A549 (cell line): ENCODE results near the gene DTX4. TPM values are rescaled to one million over a fixed set of nuclear protein-coding genes. Genes with fewer than 3 reads are reported as not detected.

Source experiments
- ATAC-seq, 2 experiments: fragments of 200-7000 bp in 1 of 2; fragments of >200 bp in 1 of 2; cut with Nextera tagmentation in 1 of 2; cut with Tn5 transposase in 1 of 2; 3 replicates each; pipeline versions ENCODE4 v1.8.0 to v1.9.1; 2018 to 2020; ENCODE audit warnings: mild to moderate bottlenecking in 1 of 2, moderate library complexity in 1 of 2
- CTCF ChIA-PET: fragments of 300-600 bp; sonication (Branson Sonifier 250); formaldehyde crosslinking; extraction: SDS; loops from one replicate; lab custom pipeline; 2021; ENCODE audit warnings: antibody characterized with exemption, inconsistent platforms; lab: Yijun Ruan, JAX
- POLR2A ChIA-PET: fragments of 350-600 bp; formaldehyde crosslinking; extraction: SDS; loops from one replicate; lab custom pipeline; 2021; ENCODE audit warnings: antibody characterized with exemption, inconsistent platforms; lab: Yijun Ruan, JAX
- DNase-seq, 2 experiments: peaks; one replicate each; pipeline versions ENCODE4 v3.0.0 to v3.0.0-alpha.2; 2011 to 2016; ENCODE audit warnings: low read depth in 1 of 2, low spot score in 1 of 2
- FAIRE-seq: peaks from 2 replicates; lab custom pipeline; 2011; peaks lifted over from hg19 to GRCh38; lab: Jason Lieb, UNC
- H3K27ac ChIP-seq, 2 experiments: fragments of >200 bp; sonication (Bioruptor Twin); formaldehyde crosslinking; 3 replicates each; pipeline ENCODE4 v1.5.1; 2016 to 2017
- H3K4me1 ChIP-seq: fragments of >200 bp; sonication (Bioruptor Twin); formaldehyde crosslinking; 3 replicates; pipeline ENCODE4 v1.6.1; 2016
- H3K4me2 ChIP-seq: fragments of >200 bp; sonication (Bioruptor Twin); formaldehyde crosslinking; 3 replicates; pipeline ENCODE4 v1.6.1; 2016
- H3K4me3 ChIP-seq: fragments of >200 bp; sonication (Bioruptor Twin); formaldehyde crosslinking; 3 replicates; pipeline ENCODE4 v1.5.1; 2016
- H3K9me3 ChIP-seq: fragments of >200 bp; sonication (Bioruptor Twin); formaldehyde crosslinking; 3 replicates; pipeline ENCODE4 v1.6.1; 2016
- EHMT2 ChIP-seq: fragments of 200-600 bp; sonication (generic); IDR thresholded peaks from 2 replicates; pipeline ENCODE4 v1.6.1; 2016; ENCODE audit warnings: antibody characterized with exemption, low read depth, mild to moderate bottlenecking, moderate library complexity
- EP300 ChIP-seq, 2 experiments: fragments of >200 bp; sonication (Bioruptor Twin); formaldehyde crosslinking; IDR thresholded peaks; 2 replicates in 1 of 2; 3 replicates in 1 of 2; pipeline ENCODE4 v1.6.1; 2016 to 2017
- FOSL2 ChIP-seq, 2 experiments: fragments of 450-650 bp in 1 of 2; fragments of >200 bp in 1 of 2; sonication (Bioruptor Twin) in 1 of 2; formaldehyde crosslinking; IDR thresholded peaks; 2 replicates each; pipeline versions ENCODE4 v1.5.0 to v1.6.1; 2016 to 2020; ENCODE audit warnings: mild to moderate bottlenecking in 1 of 2, moderate library complexity in 1 of 2
- FOXS1 ChIP-seq: fragments of 250-450 bp; sonication (Bioruptor Pico); IDR thresholded peaks from 2 replicates; pipeline ENCODE4 v1.5.0; 2020; ENCODE audit warnings: mild to moderate bottlenecking, moderate library complexity
- GATA3 ChIP-seq: IDR thresholded peaks from 2 replicates; pipeline ENCODE4 v1.6.1; 2012; ENCODE audit warnings: borderline replicate concordance
- HOXB13 ChIP-seq: fragments of 250-450 bp; sonication (Bioruptor Pico); IDR thresholded peaks from 2 replicates; pipeline ENCODE4 v1.5.0; 2020; ENCODE audit warnings: low read depth, mild to moderate bottlenecking, moderate library complexity
- HOXB5 ChIP-seq: fragments of 250-450 bp; sonication (Bioruptor Pico); IDR thresholded peaks from 2 replicates; pipeline ENCODE4 v1.5.0; 2020; ENCODE audit warnings: mild to moderate bottlenecking, moderate library complexity
- JUN ChIP-seq, 2 experiments: fragments of >200 bp; sonication (Bioruptor Twin); formaldehyde crosslinking; IDR thresholded peaks; 2 replicates in 1 of 2; 3 replicates in 1 of 2; pipeline ENCODE4 v1.6.1; 2016 to 2017
- JUNB ChIP-seq: fragments of >200 bp; sonication (Bioruptor Twin); formaldehyde crosslinking; IDR thresholded peaks from 2 replicates; pipeline ENCODE4 v1.6.1; 2016
- KDM5A ChIP-seq: fragments of 200-600 bp; sonication (generic); IDR thresholded peaks from 2 replicates; pipeline ENCODE4 v1.6.1; 2016; ENCODE audit warnings: antibody characterized with exemption, mild to moderate bottlenecking
- MAX ChIP-seq: IDR thresholded peaks from 2 replicates; pipeline ENCODE4 v1.6.1; 2012
- NR3C1 ChIP-seq: fragments of >200 bp; sonication (Bioruptor Twin); formaldehyde crosslinking; IDR thresholded peaks from 3 replicates; pipeline ENCODE4 v1.6.1; 2017
- PBX3 ChIP-seq: IDR thresholded peaks from 2 replicates; pipeline ENCODE4 v1.6.1; 2012
- PHF8 ChIP-seq: fragments of 200-600 bp; sonication (generic); IDR thresholded peaks from 2 replicates; pipeline ENCODE4 v1.6.1; 2016; ENCODE audit warnings: low read depth, mild to moderate bottlenecking, antibody characterized with exemption, moderate library complexity, borderline replicate concordance
- POLR2A ChIP-seq: IDR thresholded peaks from 2 replicates; pipeline ENCODE4 v1.6.1; 2012; ENCODE audit warnings: mild to moderate bottlenecking, low read length
- RARB ChIP-seq: fragments of 250-450 bp; sonication (Bioruptor Pico); IDR thresholded peaks from 2 replicates; pipeline ENCODE4 v1.8.0; 2021; ENCODE audit warnings: mild to moderate bottlenecking, moderate library complexity
- REST ChIP-seq: fragments of 200-600 bp; sonication (generic); IDR thresholded peaks from 2 replicates; pipeline ENCODE4 v1.6.1; 2016; ENCODE audit warnings: antibody characterized with exemption, mild to moderate bottlenecking, moderate library complexity
- SMC3 ChIP-seq: fragments of >200 bp; sonication (Bioruptor Twin); formaldehyde crosslinking; IDR thresholded peaks from 3 replicates; pipeline ENCODE4 v1.6.1; 2018; ENCODE audit warnings: inconsistent platforms
- SREBF2 ChIP-seq: fragments of 450-650 bp; IDR thresholded peaks from 2 replicates; pipeline ENCODE4 v1.6.1; 2014; ENCODE audit warnings: mild to moderate bottlenecking, moderate library complexity
- TP53 ChIP-seq: fragments of 250-450 bp; sonication (Bioruptor Pico); IDR thresholded peaks from 2 replicates; pipeline ENCODE4 v1.5.0; 2021; ENCODE audit warnings: mild to moderate bottlenecking, moderate library complexity
- WGBS: methylation state at CpG from one replicate; pipeline ENCODE4 v1.1.6; 2017; ENCODE audit errors: missing lambda C conversion rate; 5-methylcytosine and 5-hydroxymethylcytosine counted together
- polyA plus RNA-seq, 4 experiments: library from polyadenylated mRNA; depleted of rRNA in 3 of 4; stranded (reverse); fragments of >200 nt; fragmentation: RNase III in 1 of 4; extraction: RNeasy Plus Mini Kit Qiagen cat#74134 plus additional on column Dnase treatment in 1 of 4; gene quantifications; 2 replicates in 3 of 4; 3 replicates in 1 of 4; pipeline ENCODE4 v1.2.3, GENCODE V29; 2011 to 2017
- TF ChIP-seq, protein P1 (sequence below): fragments of >200 bp; sonication (Bioruptor Twin); formaldehyde crosslinking; IDR thresholded peaks from 3 replicates; pipeline ENCODE4 v1.5.1; 2016
- TF ChIP-seq, protein P2 (sequence below): fragments of >200 bp; sonication (Bioruptor Twin); formaldehyde crosslinking; IDR thresholded peaks from 3 replicates; pipeline ENCODE4 v1.6.1; 2016
- TF ChIP-seq, protein P3 (sequence below): fragments of 450-650 bp; IDR thresholded peaks from 2 replicates; pipeline ENCODE4 v1.6.1; 2014; ENCODE audit warnings: antibody characterized with exemption

Gene DTX4
- polyA plus RNA-seq, 2 of the 4 experiments (the other 2 are of a cell fraction) = 0.97 to 3.1 TPM

DNA sequence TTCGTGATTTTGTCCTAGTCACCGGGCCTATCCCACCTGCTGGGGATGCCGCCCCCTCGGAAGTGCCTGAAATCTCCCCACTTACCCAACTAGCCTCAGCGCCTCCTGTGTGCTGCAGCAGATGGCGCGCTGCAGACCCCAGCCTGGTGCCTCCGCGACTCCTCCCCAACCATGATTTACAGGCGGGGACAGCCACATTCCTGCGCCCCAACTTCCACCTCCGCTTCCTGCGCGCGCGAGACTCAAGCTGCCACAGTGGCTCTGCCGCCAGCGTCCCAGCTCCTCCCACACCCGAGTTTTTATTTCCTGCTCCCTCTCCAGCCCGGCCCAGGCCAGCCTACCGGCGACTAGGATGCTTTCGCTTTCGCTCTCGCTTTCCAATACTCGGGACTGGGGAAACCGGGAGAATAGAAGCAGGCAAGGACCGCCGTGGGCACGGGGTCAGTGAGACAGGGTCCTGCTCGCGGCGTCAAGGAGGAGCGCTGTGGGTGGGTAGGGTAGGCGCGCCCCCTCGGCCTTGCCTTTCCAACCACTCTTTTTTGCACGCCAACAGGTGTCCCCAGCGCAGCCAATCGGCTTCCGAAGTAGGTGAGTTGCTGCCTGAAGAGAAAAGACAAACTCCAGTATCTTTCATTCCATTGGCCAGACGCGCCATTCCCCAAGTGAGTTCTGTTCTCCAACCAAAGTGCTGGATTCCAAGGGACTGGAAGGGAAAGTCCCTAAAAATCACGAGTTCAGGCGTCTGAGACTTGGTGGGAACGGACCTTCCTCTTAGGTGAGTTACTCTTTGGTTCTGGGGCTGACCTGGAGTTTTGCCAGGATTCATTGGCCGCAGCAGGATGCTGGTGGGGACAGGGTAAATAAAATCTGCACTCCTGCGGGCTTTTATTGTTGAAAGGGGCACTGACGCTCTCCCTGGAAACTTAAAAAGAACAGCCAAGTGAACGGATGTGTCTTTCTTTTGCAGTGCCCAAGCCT lies 29.1 kb upstream of the DTX4 start, which contains the start of gene FAM111A (continued):
- TF ChIP-seq MAX (peak; percentile 76; the same call in 1 of the 2 replicates), SREBF2 (no peak), EP300 (IDR thresholded peaks at IDR 0.05) (no peak), FOSL2 (IDR thresholded peaks at IDR 0.05) (no peak), FOSL2 (CRISPR knock-in tag; IDR thresholded peaks at IDR 0.05) (no peak), PBX3 (no peak), PHF8 (peak; percentile 61; the same call in 1 of the 2 replicates), GATA3 (peak; percentile 26; the same call in 1 of the 2 replicates), FOXS1 (CRISPR knock-in tag) (no peak), TP53 (CRISPR knock-in tag) (no peak), HOXB13 (CRISPR knock-in tag) (no peak), JUN (IDR thresholded peaks at IDR 0.05) (peak in 1 of 2 experiments; percentile 45; a peak in 1 of 5 replicates), KDM5A (no peak), JUNB (no peak), EHMT2 (no peak), NR3C1 (no peak), POLR2A (peak; percentile 42), HOXB5 (no peak)
- TF ChIP-seq, protein P1, sequence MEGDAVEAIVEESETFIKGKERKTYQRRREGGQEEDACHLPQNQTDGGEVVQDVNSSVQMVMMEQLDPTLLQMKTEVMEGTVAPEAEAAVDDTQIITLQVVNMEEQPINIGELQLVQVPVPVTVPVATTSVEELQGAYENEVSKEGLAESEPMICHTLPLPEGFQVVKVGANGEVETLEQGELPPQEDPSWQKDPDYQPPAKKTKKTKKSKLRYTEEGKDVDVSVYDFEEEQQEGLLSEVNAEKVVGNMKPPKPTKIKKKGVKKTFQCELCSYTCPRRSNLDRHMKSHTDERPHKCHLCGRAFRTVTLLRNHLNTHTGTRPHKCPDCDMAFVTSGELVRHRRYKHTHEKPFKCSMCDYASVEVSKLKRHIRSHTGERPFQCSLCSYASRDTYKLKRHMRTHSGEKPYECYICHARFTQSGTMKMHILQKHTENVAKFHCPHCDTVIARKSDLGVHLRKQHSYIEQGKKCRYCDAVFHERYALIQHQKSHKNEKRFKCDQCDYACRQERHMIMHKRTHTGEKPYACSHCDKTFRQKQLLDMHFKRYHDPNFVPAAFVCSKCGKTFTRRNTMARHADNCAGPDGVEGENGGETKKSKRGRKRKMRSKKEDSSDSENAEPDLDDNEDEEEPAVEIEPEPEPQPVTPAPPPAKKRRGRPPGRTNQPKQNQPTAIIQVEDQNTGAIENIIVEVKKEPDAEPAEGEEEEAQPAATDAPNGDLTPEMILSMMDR = peak; percentile 34; the same call in 2 of the 3 replicates
- TF ChIP-seq, protein P2, sequence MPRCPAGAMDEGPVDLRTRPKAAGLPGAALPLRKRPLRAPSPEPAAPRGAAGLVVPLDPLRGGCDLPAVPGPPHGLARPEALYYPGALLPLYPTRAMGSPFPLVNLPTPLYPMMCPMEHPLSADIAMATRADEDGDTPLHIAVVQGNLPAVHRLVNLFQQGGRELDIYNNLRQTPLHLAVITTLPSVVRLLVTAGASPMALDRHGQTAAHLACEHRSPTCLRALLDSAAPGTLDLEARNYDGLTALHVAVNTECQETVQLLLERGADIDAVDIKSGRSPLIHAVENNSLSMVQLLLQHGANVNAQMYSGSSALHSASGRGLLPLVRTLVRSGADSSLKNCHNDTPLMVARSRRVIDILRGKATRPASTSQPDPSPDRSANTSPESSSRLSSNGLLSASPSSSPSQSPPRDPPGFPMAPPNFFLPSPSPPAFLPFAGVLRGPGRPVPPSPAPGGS = peak; percentile 22; the same call in 1 of the 3 replicates
- TF ChIP-seq, protein P3, sequence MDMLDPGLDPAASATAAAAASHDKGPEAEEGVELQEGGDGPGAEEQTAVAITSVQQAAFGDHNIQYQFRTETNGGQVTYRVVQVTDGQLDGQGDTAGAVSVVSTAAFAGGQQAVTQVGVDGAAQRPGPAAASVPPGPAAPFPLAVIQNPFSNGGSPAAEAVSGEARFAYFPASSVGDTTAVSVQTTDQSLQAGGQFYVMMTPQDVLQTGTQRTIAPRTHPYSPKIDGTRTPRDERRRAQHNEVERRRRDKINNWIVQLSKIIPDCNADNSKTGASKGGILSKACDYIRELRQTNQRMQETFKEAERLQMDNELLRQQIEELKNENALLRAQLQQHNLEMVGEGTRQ = peak; percentile 47; the same call in 1 of the 2 replicates
- TF ChIP-seq, all 56 proteins: peak for 12

- CTCF ChIA-PET = interaction anchor here (0.8 to 6.6 kb wide), 7 partner anchors 8 to 356 kb away, joined by 3 to 44 read pairs (median 4); partner anchors contain the start of gene FAM111B
- DNase-seq = no peak
- TF ChIP-seq HOXB13 (CRISPR knock-in tag) (no peak), REST (no peak), RARB (no peak), SMC3 (no peak)
- TF ChIP-seq, protein P3 = no peak
- H3K4me1 ChIP-seq = peaks cover 25% of the 10 kb centered on the region
- no peak for ATAC-seq
- peak overlapping the region; percentile 73 for H3K4me3 ChIP-seq
- POLR2A ChIA-PET = interaction anchor here (1.2 to 1.3 kb wide), 2 partner anchors 14 to 27 kb away, joined by 3 to 4 read pairs; partner anchors contain the start of gene DTX4
- peak overlapping the region; percentile 81 for H3K4me2 ChIP-seq
- no peak for FAIRE-seq
- no peaks in the 10 kb centered on the region for H3K9me3 ChIP-seq
- 71% methylated on average over 1 of the region's 1 CpG for WGBS
- H3K27ac ChIP-seq = peak overlapping the region; percentile 65 to 82
These were observed 27.8 kb upstream of the DTX4 start for GRCh38 chr11:59144096-59144495.
